Measurements from ENCODE around the gene KSR2. TPM values are rescaled to one million over a fixed set of nuclear protein-coding genes. Genes with fewer than 3 reads are reported as not detected.

KSR2 gene
- total RNA-seq, 1 experiment from 2014 or later = 0.15 TPM

DNA sequence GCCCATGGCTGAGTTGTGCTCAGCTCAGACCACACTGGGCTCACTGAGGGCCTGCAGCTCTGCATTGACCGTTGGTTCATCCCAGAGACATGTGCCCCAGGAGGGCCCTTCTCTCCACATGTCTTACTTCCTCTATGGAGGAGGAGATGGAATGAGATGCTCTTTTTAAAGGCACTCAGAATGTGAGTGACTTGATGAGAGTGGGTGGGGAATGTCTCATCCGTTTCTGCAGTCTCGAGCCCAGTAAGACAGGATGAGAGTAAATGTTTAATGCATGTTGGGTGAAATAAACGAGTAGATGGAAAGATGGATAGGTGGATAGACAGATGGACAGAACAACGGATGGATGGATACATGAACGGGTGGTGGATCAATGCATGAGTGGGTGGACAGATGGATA is 538.5 kb downstream of the KSR2 start:
- no TSS peak for BruUV-seq (replicated peaks)
- in situ Hi-C loops (cut with HindIII; ENCODE audit: low pct_unique_long_range_greater_than_20kb, low sequenced_read_pairs) = no loop called here

DNA sequence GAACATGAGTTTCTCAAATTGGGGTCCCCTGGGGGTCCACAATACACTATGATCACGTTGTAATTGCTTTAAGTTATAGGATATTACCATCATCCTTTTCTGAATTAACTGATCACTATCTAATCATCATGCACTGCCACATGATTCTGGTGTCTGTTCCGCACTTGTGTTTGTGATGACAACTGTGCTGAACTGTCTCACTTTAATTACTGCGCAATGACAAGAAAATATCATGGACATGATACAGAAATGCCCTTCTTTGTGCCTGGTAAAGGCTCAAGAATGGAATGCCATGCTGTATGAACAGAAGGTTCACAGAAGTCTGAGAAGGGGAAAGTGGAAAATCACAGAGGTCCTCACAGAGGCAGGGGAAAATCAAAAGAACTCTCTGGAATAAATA is 541.6 kb downstream of the KSR2 start:
- CTCF ChIA-PET = no interaction called here
- Histone ChIP-seq H3K9me3 (ENCODE audit: control insufficient read depth, insufficient read depth, low read depth, low read length) (no peaks in the 10 kb centered on the region), H3K27me3 (ENCODE audit: control insufficient read depth, insufficient read depth, low read length) (0 out of 2 replicates have a peak, but pooled peaks cover 3% of the 10 kb centered on the region), H3K36me3 (ENCODE audit: control insufficient read depth, insufficient read depth, low read length) (no peaks in the 10 kb centered on the region), H3K27ac (ENCODE audit: low read length) (no peak overlapping the region), H3K4me1 (ENCODE audit: control insufficient read depth, insufficient read depth, low read length) (no peaks in the 10 kb centered on the region), H3K4me3 (ENCODE audit: low read depth in 2 of 2, low read length in 2 of 2) (no peak overlapping the region)
- ATAC-seq = no peak
- TF ChIP-seq, protein P1, sequence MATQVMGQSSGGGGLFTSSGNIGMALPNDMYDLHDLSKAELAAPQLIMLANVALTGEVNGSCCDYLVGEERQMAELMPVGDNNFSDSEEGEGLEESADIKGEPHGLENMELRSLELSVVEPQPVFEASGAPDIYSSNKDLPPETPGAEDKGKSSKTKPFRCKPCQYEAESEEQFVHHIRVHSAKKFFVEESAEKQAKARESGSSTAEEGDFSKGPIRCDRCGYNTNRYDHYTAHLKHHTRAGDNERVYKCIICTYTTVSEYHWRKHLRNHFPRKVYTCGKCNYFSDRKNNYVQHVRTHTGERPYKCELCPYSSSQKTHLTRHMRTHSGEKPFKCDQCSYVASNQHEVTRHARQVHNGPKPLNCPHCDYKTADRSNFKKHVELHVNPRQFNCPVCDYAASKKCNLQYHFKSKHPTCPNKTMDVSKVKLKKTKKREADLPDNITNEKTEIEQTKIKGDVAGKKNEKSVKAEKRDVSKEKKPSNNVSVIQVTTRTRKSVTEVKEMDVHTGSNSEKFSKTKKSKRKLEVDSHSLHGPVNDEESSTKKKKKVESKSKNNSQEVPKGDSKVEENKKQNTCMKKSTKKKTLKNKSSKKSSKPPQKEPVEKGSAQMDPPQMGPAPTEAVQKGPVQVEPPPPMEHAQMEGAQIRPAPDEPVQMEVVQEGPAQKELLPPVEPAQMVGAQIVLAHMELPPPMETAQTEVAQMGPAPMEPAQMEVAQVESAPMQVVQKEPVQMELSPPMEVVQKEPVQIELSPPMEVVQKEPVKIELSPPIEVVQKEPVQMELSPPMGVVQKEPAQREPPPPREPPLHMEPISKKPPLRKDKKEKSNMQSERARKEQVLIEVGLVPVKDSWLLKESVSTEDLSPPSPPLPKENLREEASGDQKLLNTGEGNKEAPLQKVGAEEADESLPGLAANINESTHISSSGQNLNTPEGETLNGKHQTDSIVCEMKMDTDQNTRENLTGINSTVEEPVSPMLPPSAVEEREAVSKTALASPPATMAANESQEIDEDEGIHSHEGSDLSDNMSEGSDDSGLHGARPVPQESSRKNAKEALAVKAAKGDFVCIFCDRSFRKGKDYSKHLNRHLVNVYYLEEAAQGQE (IDR thresholded peaks at IDR 0.05; ENCODE audit: insufficient read depth in 1 of 2, low read depth in 2 of 2, low read length in 1 of 2) = no peak
- no peak for TF ChIP-seq SIN3A (IDR thresholded peaks at IDR 0.05; ENCODE audit: borderline replicate concordance, insufficient read depth, low read depth, low read length)
- TF ChIP-seq TCF7L2 (IDR thresholded peaks at IDR 0.05; ENCODE audit: low read depth, low read length) = no peak
- TF ChIP-seq, protein P2, sequence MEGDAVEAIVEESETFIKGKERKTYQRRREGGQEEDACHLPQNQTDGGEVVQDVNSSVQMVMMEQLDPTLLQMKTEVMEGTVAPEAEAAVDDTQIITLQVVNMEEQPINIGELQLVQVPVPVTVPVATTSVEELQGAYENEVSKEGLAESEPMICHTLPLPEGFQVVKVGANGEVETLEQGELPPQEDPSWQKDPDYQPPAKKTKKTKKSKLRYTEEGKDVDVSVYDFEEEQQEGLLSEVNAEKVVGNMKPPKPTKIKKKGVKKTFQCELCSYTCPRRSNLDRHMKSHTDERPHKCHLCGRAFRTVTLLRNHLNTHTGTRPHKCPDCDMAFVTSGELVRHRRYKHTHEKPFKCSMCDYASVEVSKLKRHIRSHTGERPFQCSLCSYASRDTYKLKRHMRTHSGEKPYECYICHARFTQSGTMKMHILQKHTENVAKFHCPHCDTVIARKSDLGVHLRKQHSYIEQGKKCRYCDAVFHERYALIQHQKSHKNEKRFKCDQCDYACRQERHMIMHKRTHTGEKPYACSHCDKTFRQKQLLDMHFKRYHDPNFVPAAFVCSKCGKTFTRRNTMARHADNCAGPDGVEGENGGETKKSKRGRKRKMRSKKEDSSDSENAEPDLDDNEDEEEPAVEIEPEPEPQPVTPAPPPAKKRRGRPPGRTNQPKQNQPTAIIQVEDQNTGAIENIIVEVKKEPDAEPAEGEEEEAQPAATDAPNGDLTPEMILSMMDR (IDR thresholded peaks at IDR 0.05) = no peak
- no peak for TF ChIP-seq POLR2AphosphoS5 (IDR thresholded peaks at IDR 0.05; ENCODE audit: low read depth, low read length)
- no TSS peak for BruUV-seq (replicated peaks)
- in situ Hi-C loops (cut with HindIII; ENCODE audit: low pct_unique_long_range_greater_than_20kb, low sequenced_read_pairs) = no loop called here
- intact Hi-C loops (cut with micrococcal nuclease; ENCODE audit: unreplicated experiment) = no loop called here
- DNase-seq (ENCODE audit: low read depth, low spot score) = no peak
- POLR2A ChIA-PET = no interaction called here

More for the DNA sequence above, 538.5 kb downstream of the KSR2 start:
- Histone ChIP-seq H3K27ac (ENCODE audit: low read length) (no peak overlapping the region), H3K4me1 (ENCODE audit: control insufficient read depth, insufficient read depth, low read length) (no peaks in the 10 kb centered on the region), H3K9me3 (ENCODE audit: control insufficient read depth, insufficient read depth, low read depth, low read length) (no peaks in the 10 kb centered on the region), H3K27me3 (ENCODE audit: control insufficient read depth, insufficient read depth, low read length) (no peaks in the 10 kb centered on the region), H3K4me3 (ENCODE audit: low read depth in 2 of 2, low read length in 2 of 2) (no peak overlapping the region), H3K36me3 (ENCODE audit: control insufficient read depth, insufficient read depth, low read length) (no peaks in the 10 kb centered on the region)
- intact Hi-C loops (cut with micrococcal nuclease; ENCODE audit: unreplicated experiment) = no loop called here
- ATAC-seq = no peak
- no peak for DNase-seq (ENCODE audit: low read depth, low spot score)
- ChIA-PET CTCF (no interaction called here), POLR2A (no interaction called here)
- TF ChIP-seq, protein P2 (IDR thresholded peaks at IDR 0.05) = no peak

DNA sequence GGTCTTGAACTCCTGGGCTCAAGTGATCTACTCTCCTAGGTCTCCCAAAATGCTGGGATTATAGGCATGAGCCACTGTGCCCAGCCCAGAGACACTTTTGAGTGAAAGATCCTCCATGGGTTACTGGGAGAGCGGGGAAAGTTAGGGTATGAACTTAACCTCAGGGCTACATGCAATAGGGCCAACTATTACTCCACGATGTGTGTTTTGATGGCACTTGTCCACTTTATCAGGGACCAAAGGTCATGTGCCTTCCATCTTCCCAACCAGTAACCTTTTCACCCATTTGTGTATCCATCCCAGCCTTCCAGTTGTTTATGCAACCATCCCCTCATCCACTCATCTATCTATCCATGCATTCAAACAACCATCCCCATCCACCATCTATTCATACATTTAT is 546.8 kb downstream of the KSR2 start:
- intact Hi-C loops (cut with micrococcal nuclease; ENCODE audit: unreplicated experiment) = no loop called here
- Histone ChIP-seq H3K36me3 (ENCODE audit: control insufficient read depth, insufficient read depth, low read length) (no peaks in the 10 kb centered on the region), H3K27ac (ENCODE audit: low read length) (no peak overlapping the region), H3K4me3 (ENCODE audit: low read depth in 2 of 2, low read length in 2 of 2) (no peak overlapping the region), H3K9me3 (ENCODE audit: control insufficient read depth, insufficient read depth, low read depth, low read length) (no peaks in the 10 kb centered on the region), H3K27me3 (ENCODE audit: control insufficient read depth, insufficient read depth, low read length) (peaks cover 8% of the 10 kb centered on the region; the same call in 1 of the 2 replicates), H3K4me1 (ENCODE audit: control insufficient read depth, insufficient read depth, low read length) (no peaks in the 10 kb centered on the region)
- BruUV-seq (replicated peaks) = no TSS peak
- ChIA-PET POLR2A (no interaction called here), CTCF (no interaction called here)
- no peak for DNase-seq (ENCODE audit: low read depth, low spot score)
- in situ Hi-C loops (cut with HindIII; ENCODE audit: low pct_unique_long_range_greater_than_20kb, low sequenced_read_pairs) = no loop called here
- ATAC-seq = no peak
- TF ChIP-seq, protein P1 (IDR thresholded peaks at IDR 0.05; ENCODE audit: insufficient read depth in 1 of 2, low read depth in 2 of 2, low read length in 1 of 2) = no peak
- TF ChIP-seq, protein P2 (IDR thresholded peaks at IDR 0.05) = no peak
- no peak for TF ChIP-seq TCF7L2 (IDR thresholded peaks at IDR 0.05; ENCODE audit: low read depth, low read length)
- no peak for TF ChIP-seq SIN3A (IDR thresholded peaks at IDR 0.05; ENCODE audit: borderline replicate concordance, insufficient read depth, low read depth, low read length)
- no peak for TF ChIP-seq POLR2AphosphoS5 (IDR thresholded peaks at IDR 0.05; ENCODE audit: low read depth, low read length)
